ENCODE measurements around the gene ZNF652. TPM values are rescaled to one million over a fixed set of nuclear protein-coding genes. Genes with fewer than 3 reads are reported as not detected.

The ZNF652 gene
- total RNA-seq, 3 donors from 2014 or later: 44.4 to 117 (median 46.9) TPM

DNA sequence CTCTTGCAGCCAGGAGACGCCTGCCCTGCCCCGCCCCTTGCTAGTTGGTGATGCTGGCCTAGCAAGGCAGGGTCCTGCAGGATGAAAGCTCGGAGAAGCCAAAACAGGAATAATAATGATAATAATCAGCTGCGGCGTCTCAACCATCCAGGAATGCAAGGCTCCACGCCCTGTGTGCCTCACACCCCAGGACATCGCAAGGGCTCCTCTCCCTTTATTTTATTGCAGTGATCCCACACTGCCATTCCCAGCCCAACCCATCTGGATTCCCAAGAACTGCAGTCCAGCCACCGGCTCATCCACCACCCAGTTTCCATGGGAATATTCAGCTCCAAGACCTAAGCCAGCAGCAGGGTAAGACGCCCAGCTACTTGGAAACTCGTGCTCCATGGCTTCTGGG, 21.0 kb upstream of the ZNF652 start:
- H3K9me3 ChIP-seq: no peaks in the 10 kb centered on the region
- TF ChIP-seq, protein P1, sequence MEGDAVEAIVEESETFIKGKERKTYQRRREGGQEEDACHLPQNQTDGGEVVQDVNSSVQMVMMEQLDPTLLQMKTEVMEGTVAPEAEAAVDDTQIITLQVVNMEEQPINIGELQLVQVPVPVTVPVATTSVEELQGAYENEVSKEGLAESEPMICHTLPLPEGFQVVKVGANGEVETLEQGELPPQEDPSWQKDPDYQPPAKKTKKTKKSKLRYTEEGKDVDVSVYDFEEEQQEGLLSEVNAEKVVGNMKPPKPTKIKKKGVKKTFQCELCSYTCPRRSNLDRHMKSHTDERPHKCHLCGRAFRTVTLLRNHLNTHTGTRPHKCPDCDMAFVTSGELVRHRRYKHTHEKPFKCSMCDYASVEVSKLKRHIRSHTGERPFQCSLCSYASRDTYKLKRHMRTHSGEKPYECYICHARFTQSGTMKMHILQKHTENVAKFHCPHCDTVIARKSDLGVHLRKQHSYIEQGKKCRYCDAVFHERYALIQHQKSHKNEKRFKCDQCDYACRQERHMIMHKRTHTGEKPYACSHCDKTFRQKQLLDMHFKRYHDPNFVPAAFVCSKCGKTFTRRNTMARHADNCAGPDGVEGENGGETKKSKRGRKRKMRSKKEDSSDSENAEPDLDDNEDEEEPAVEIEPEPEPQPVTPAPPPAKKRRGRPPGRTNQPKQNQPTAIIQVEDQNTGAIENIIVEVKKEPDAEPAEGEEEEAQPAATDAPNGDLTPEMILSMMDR (IDR thresholded peaks at IDR 0.05): no peak
- DNase-seq: no peak
- H3K36me3 ChIP-seq (ENCODE audit: low read depth): no peaks in the 10 kb centered on the region
- no peaks in the 10 kb centered on the region for H3K4me1 ChIP-seq (ENCODE audit: low read depth)
- intact Hi-C loops (cut with DNase I, micrococcal nuclease): no loop called here
- no peak for ATAC-seq
- no peak overlapping the region for H3K4me3 ChIP-seq

DNA sequence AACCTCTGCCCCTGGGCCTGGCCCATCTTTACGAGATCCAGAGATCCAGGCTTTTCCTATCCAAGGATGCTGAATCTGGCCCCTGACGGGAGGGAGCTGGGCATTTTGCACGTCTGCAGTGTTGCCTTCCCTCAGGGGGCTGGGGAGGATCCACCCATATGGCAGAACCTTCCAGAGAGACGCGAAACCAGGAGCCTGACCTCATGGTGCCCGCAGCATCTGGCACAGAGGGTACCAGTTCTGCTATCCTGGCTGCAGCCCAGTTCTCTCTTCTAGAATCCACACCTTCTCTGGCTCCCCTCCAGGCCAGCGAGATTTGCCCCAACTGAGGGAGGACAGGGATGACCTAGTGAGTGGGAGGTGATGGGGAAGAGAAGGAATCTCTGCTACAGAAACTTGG, 20.5 kb upstream of the ZNF652 start:
- H3K4me1 ChIP-seq (ENCODE audit: low read depth): no peaks in the 10 kb centered on the region
- no peak for ATAC-seq
- H3K4me3 ChIP-seq: no peak overlapping the region
- H3K9me3 ChIP-seq: no peaks in the 10 kb centered on the region
- no peak for DNase-seq
- intact Hi-C loops (cut with DNase I, micrococcal nuclease): no loop called here
- TF ChIP-seq, protein P1 (IDR thresholded peaks at IDR 0.05): no peak
- H3K36me3 ChIP-seq (ENCODE audit: low read depth): no peaks in the 10 kb centered on the region

DNA sequence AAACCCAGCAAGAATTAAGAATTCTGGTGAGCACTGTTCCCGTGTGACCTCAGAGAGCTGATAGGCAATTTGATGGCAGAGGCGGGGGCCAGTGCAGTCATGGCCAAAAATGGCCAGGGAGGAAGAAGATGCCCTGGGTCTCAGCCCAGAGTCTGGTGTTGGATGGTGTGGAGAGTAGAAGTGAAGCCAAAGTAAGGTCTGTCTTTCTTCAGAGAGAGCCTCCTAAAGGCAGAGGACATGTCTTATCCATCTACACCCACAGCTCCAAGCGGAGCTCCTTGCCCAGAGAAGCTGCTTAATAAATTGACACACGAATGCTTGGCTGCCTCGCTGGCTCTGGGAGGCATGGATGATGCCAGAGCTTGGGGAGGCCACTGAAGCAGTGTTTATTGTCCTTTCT, 19.7 kb upstream of the ZNF652 start:
- no peaks in the 10 kb centered on the region for H3K36me3 ChIP-seq (ENCODE audit: low read depth)
- TF ChIP-seq, protein P1 (IDR thresholded peaks at IDR 0.05): no peak
- no peaks in the 10 kb centered on the region for H3K4me1 ChIP-seq (ENCODE audit: low read depth)
- intact Hi-C loops (cut with DNase I, micrococcal nuclease): no loop called here
- DNase-seq (no peak), ATAC-seq (no peak)
- H3K4me3 ChIP-seq: no peak overlapping the region
- H3K9me3 ChIP-seq: no peaks in the 10 kb centered on the region

DNA sequence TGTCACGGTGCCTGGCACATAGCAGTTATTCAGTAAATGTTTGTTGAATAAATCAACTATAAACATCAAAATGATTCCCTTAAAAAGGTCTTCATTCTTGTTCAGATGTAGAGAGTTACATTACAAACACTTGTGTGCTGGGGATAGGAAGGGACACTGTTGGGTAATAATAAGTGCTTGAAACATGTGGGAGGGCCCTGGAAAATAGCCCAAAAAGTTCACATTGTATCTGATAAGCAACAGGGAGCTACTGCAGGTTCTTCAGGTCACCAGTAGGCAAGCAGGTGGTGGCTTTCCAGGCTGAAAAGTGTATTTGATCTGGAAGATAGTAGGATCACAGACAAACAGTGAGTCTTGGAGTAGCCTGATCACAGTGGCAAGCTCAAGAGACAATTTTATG, 19.0 kb upstream of the ZNF652 start:
- Histone ChIP-seq H3K4me1 (ENCODE audit: low read depth) (no peaks in the 10 kb centered on the region), H3K36me3 (ENCODE audit: low read depth) (no peaks in the 10 kb centered on the region), H3K4me3 (no peak overlapping the region), H3K9me3 (no peaks in the 10 kb centered on the region)
- TF ChIP-seq, protein P1 (IDR thresholded peaks at IDR 0.05): no peak
- ATAC-seq (no peak), DNase-seq (no peak)
- intact Hi-C loops (cut with DNase I, micrococcal nuclease): no loop called here

DNA sequence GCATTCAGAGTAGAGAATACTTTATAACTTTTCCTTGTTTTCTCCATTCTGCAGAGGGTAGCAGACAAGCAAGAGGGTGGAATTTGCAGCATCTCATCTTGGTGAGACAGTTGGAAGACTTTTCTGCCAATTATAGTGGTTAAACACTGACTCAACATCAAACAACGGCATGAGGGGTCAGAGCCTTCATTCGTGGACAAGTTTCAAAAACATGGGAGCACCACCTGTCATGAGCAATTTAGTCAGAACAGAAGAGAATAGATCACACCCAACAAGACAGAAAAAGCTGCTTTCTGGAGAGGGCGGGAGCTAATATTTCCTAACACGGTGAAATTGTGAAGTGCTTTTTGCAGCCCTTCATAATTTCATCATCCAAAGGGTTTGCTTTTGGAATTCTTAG, 17.9 kb upstream of the ZNF652 start:
- Histone ChIP-seq H3K4me1 (ENCODE audit: low read depth) (no peaks in the 10 kb centered on the region), H3K4me3 (no peak overlapping the region), H3K36me3 (ENCODE audit: low read depth) (no peaks in the 10 kb centered on the region), H3K9me3 (no peaks in the 10 kb centered on the region)
- no peak for ATAC-seq
- no peak for DNase-seq
- intact Hi-C loops (cut with DNase I, micrococcal nuclease): no loop called here
- TF ChIP-seq, protein P1 (IDR thresholded peaks at IDR 0.05): no peak

DNA sequence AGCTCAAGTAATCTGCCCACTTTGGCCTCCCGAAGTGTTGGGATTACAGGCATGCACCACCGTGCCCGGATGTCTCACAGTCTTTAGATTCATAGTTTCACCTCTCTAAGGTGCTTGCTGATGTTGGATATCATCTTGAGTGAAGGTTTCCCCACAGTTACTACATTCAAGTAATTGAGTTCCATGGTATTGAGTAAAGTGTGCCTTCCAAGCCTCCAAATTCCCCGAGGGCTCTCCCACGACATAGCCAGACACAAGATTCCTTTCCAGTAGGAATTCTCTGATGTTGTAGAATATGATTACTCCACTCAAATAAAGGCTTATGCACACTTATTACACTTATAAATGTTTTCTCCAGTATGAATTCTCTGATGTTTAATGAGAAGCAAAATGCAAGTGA, 16.3 kb upstream of the ZNF652 start:
- TF ChIP-seq, protein P1 (IDR thresholded peaks at IDR 0.05): no peak
- DNase-seq: no peak
- Histone ChIP-seq H3K9me3 (no peaks in the 10 kb centered on the region), H3K4me3 (no peak overlapping the region), H3K4me1 (ENCODE audit: low read depth) (no peaks in the 10 kb centered on the region), H3K36me3 (ENCODE audit: low read depth) (no peaks in the 10 kb centered on the region)
- intact Hi-C loops (cut with DNase I, micrococcal nuclease): no loop called here
- ATAC-seq: no peak

Measured in mucosa of descending colon (tissue), 3 donors.